IMR-90 (cell line): ENCODE measurements around the gene CANX. TPM values are rescaled to one million over a fixed set of nuclear protein-coding genes. Genes with fewer than 3 reads are reported as not detected.

Experiments used
- ATAC-seq: fragments of 200-7000 bp; cut with Tn5 transposase; 2 replicates; pipeline ENCODE4 v1.9.1; 2020; ENCODE audit warnings: low read depth, mild to moderate bottlenecking, moderate library complexity
- BruUV-seq: library from RNA; stranded (reverse); fragments of 400-500 nt; replicated peaks from 2 replicates; lab custom pipeline; 2021; lab: Mats Ljungman, UMichigan
- CTCF ChIA-PET: fragments of 300-600 bp; formaldehyde crosslinking; extraction: SDS; loops from one replicate; lab custom pipeline; 2021; ENCODE audit warnings: antibody characterized with exemption; lab: Yijun Ruan, JAX
- POLR2A ChIA-PET: fragments of 300-600 bp; sonication (Branson Sonifier 250); formaldehyde crosslinking; loops from one replicate; lab custom pipeline; 2022; ENCODE audit warnings: antibody characterized with exemption; ENCODE audit not compliant: unreplicated experiment; lab: Charles Lee
- DNase-seq: peaks from one replicate; pipeline ENCODE4 v3.0.0; 2013
- H2AFZ ChIP-seq: replicated peaks from 2 replicates; pipeline ENCODE3; 2013; ENCODE audit warnings: low read length, mild to moderate bottlenecking; ENCODE audit not compliant: poor library complexity
- H2AK5ac ChIP-seq: 2 replicates; pipeline ENCODE4 v1.6.1; 2013; ENCODE audit warnings: low read depth, low read length, inconsistent platforms
- H2AK9ac ChIP-seq: replicated peaks from 2 replicates; pipeline ENCODE3; 2013; ENCODE audit warnings: mild to moderate bottlenecking, low read depth, low read length, moderate library complexity; ENCODE audit not compliant: poor library complexity
- H2BK120ac ChIP-seq: 2 replicates; pipeline ENCODE4 v1.6.1; 2013; ENCODE audit warnings: low read depth, low read length, inconsistent platforms
- H2BK15ac ChIP-seq: 3 replicates; pipeline ENCODE4 v1.6.1; 2013; ENCODE audit warnings: low read depth, low read length, inconsistent platforms
- H2BK20ac ChIP-seq: 2 replicates; pipeline ENCODE4 v1.6.1; 2013; ENCODE audit warnings: low read depth, mild to moderate bottlenecking, inconsistent platforms, low read length, moderate library complexity
- H2BK5ac ChIP-seq: 2 replicates; pipeline ENCODE4 v1.6.1; 2013; ENCODE audit warnings: mild to moderate bottlenecking, low read depth, low read length, inconsistent platforms; ENCODE audit not compliant: poor library complexity, severe bottlenecking
- H3K14ac ChIP-seq: replicated peaks from 2 replicates; pipeline ENCODE4 v1.6.1; 2013; ENCODE audit warnings: low read depth, low read length, inconsistent platforms
- H3K18ac ChIP-seq: 2 replicates; pipeline ENCODE4 v1.6.1; 2013; ENCODE audit warnings: low read depth, low read length, control low read depth
- H3K23ac ChIP-seq: 2 replicates; pipeline ENCODE4 v1.6.1; 2013; ENCODE audit warnings: low read depth, low read length, inconsistent platforms
- H3K27ac ChIP-seq: 2 replicates; pipeline ENCODE4 v1.5.1; 2013; ENCODE audit warnings: mild to moderate bottlenecking, control low read depth, low read length; ENCODE audit not compliant: insufficient read depth
- H3K27me3 ChIP-seq: 2 replicates; pipeline ENCODE4 v1.6.1; 2013; ENCODE audit warnings: low read length; ENCODE audit not compliant: control insufficient read depth, insufficient read depth
- H3K36me3 ChIP-seq: 2 replicates; pipeline ENCODE4 v1.6.1; 2013; ENCODE audit warnings: low read length, mixed read lengths; ENCODE audit not compliant: control insufficient read depth, insufficient read depth
- H3K4ac ChIP-seq: 2 replicates; pipeline ENCODE4 v1.6.1; 2013; ENCODE audit warnings: low read depth, low read length, inconsistent platforms
- H3K4me1 ChIP-seq: 2 replicates; pipeline ENCODE4 v1.6.1; 2013; ENCODE audit warnings: low read length, mixed read lengths; ENCODE audit not compliant: control insufficient read depth, insufficient read depth
- H3K4me2 ChIP-seq: 2 replicates; pipeline ENCODE4 v1.6.1; 2013; ENCODE audit warnings: low read depth, mild to moderate bottlenecking, control low read depth, low read length, moderate library complexity
- H3K4me3 ChIP-seq: 2 replicates; pipeline ENCODE4 v1.5.1; 2013; ENCODE audit warnings: low read depth, mild to moderate bottlenecking, control low read depth, low read length, moderate library complexity; ENCODE audit not compliant: insufficient read depth
- H3K56ac ChIP-seq: 2 replicates; pipeline ENCODE4 v1.6.1; 2013; ENCODE audit warnings: low read length, inconsistent platforms; ENCODE audit not compliant: insufficient read depth; ENCODE audit errors: extremely low read depth
- H3K79me1 ChIP-seq, 2 experiments: 2 replicates each; pipeline ENCODE4 v1.6.1; 2013; ENCODE audit warnings: low read length in 2 of 2, inconsistent platforms in 1 of 2, low read depth in 1 of 2
- H3K9ac ChIP-seq: 2 replicates; pipeline ENCODE4 v1.6.1; 2013; ENCODE audit warnings: low read depth, low read length, control low read depth
- H3K9me1 ChIP-seq: 2 replicates; pipeline ENCODE4 v1.6.1; 2013; ENCODE audit warnings: low read length, inconsistent platforms; ENCODE audit not compliant: insufficient read depth
- H3K9me3 ChIP-seq: 2 replicates; pipeline ENCODE4 v1.6.1; 2013; ENCODE audit warnings: low read length; ENCODE audit not compliant: control insufficient read depth, insufficient read depth
- H4K20me1 ChIP-seq: 2 replicates; pipeline ENCODE4 v1.6.1; 2013; ENCODE audit warnings: low read length, inconsistent platforms; ENCODE audit not compliant: insufficient read depth
- H4K5ac ChIP-seq: 2 replicates; pipeline ENCODE4 v1.6.1; 2013; ENCODE audit warnings: mild to moderate bottlenecking, low read depth, low read length, control low read depth
- H4K8ac ChIP-seq, 2 experiments: 2 replicates each; pipeline ENCODE4 v1.6.1; 2013; ENCODE audit warnings: low read depth in 2 of 2, low read length in 2 of 2, control low read depth in 1 of 2, inconsistent platforms in 1 of 2
- H4K91ac ChIP-seq: 2 replicates; pipeline ENCODE4 v1.6.1; 2013; ENCODE audit warnings: low read depth, low read length, inconsistent platforms; ENCODE audit not compliant: insufficient read depth
- BHLHE40 ChIP-seq: fragments of 150-350 bp; IDR thresholded peaks from 2 replicates; pipeline ENCODE4 v1.6.1; 2016; ENCODE audit warnings: mild to moderate bottlenecking, low read depth, low read length
- CEBPB ChIP-seq: IDR thresholded peaks from 2 replicates; pipeline ENCODE4 v1.6.1; 2012; ENCODE audit warnings: low read depth, low read length, improper control_type of control experiment
- CHD1 ChIP-seq: IDR thresholded peaks from 2 replicates; pipeline ENCODE4 v1.6.1; 2012; ENCODE audit warnings: low read depth, low read length, improper control_type of control experiment
- FOS ChIP-seq: fragments of 150-350 bp; IDR thresholded peaks from 2 replicates; pipeline ENCODE4 v1.6.1; 2016; ENCODE audit warnings: low read depth, low read length
- MXI1 ChIP-seq: IDR thresholded peaks from 2 replicates; pipeline ENCODE4 v1.6.1; 2012; ENCODE audit warnings: low read depth, mild to moderate bottlenecking, low read length, moderate library complexity, borderline replicate concordance
- NFE2L2 ChIP-seq: fragments of 150-350 bp; IDR thresholded peaks from 2 replicates; pipeline ENCODE4 v1.6.1; 2016; ENCODE audit warnings: low read depth, mild to moderate bottlenecking, low read length
- RCOR1 ChIP-seq: IDR thresholded peaks from 2 replicates; pipeline ENCODE4 v1.6.1; 2012; ENCODE audit warnings: mild to moderate bottlenecking, low read length, improper control_type of control experiment; ENCODE audit not compliant: insufficient replicate concordance
- WGBS, 2 experiments: methylation state at CpG; one replicate each; pipeline versions ENCODE4 v1.1.5 to v1.1.7; 2013; ENCODE audit warnings: missing lambda C conversion rate in 2 of 2; ENCODE audit not compliant: insufficient read length in 1 of 2; ENCODE audit errors: extremely low coverage in 2 of 2; 5-methylcytosine and 5-hydroxymethylcytosine counted together
- dilution Hi-C: fragments of 300-500 bp; cut with HindIII; formaldehyde crosslinking; loops from one replicate; pipeline ENCODE4 v1.14.3; 2018; ENCODE audit warnings: low sequenced_read_pairs; ENCODE audit not compliant: unreplicated experiment
- in situ Hi-C: fragments of 300-500 bp; cut with MboI; formaldehyde crosslinking; loops from 3 replicates; pipeline ENCODE4 v1.14.3; 2019; ENCODE audit warnings: low sequenced_read_pairs, inconsistent platforms, mixed read lengths
- intact Hi-C: fragments of 100-400 bp; cut with micrococcal nuclease; formaldehyde crosslinking; loops from 2 replicates; pipeline ENCODE4 v1.10.0; 2022
- polyA plus RNA-seq, 3 experiments: library from polyadenylated mRNA; depleted of rRNA; stranded (reverse); fragments of >200 nt; gene quantifications; 2 replicates each; pipeline ENCODE4 v1.2.3, GENCODE V29; 2012; ENCODE audit warnings: low replicate concordance in 1 of 3
- total RNA-seq: library from RNA; depleted of rRNA; stranded (reverse); fragments of >200 nt; gene quantifications from 2 replicates; pipeline ENCODE4 v1.2.3, GENCODE V29; 2012

Gene CANX
- total and polyA plus RNA-seq, 2 of the 4 experiments (the other 2 are of a cell fraction): 216 to 345 TPM

DNA sequence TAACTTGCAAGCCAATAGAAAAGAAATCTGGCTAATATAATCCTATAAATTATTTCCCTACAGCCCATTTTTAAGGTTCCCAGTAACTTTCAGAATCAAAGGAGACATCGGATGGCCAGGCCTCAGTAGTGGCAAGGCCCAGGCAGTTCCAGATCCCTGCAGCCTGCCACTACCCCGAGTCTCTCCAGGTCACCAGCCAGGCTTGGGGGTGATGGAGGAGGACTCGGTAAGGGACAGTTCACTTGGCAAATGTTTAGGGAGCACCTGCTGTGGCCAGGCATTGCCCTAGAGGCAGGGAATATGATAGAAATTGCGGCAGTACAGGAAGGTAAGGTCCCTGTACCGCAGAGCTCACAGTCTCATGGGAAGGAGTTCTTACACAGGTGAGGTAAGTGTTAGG, 79.8 kb downstream of the CANX start:
- ATAC-seq: no peak
- Histone ChIP-seq H3K27me3 (no peaks in the 10 kb centered on the region), H4K8ac (no peak overlapping the region), H4K5ac (no peak overlapping the region), H2BK15ac (no peak overlapping the region), H3K23ac (no peak overlapping the region), H3K36me3 (peaks cover 51% of the 10 kb centered on the region), H3K9ac (no peak overlapping the region), H2BK120ac (no peak overlapping the region), H4K91ac (no peak overlapping the region), H2BK20ac (no peak overlapping the region), H3K9me3 (no peaks in the 10 kb centered on the region), H3K27ac (no peak overlapping the region), H2BK5ac (no peak overlapping the region), H3K4me2 (no peak overlapping the region), H3K4me3 (no peak overlapping the region), H3K9me1 (no peaks in the 10 kb centered on the region), H3K4ac (no peak overlapping the region), H3K14ac (no peak overlapping the region), H2AFZ (no peak overlapping the region), H2AK9ac (no peak overlapping the region), H3K4me1 (no peaks in the 10 kb centered on the region), H2AK5ac (no peak overlapping the region), H3K79me1 (peaks cover 8 to 13% of the 10 kb centered on the region in 2 experiments), H3K56ac (no peak overlapping the region), H4K20me1 (0 out of 2 replicates have a peak, but pooled peaks cover 3% of the 10 kb centered on the region), H3K18ac (no peak overlapping the region)
- POLR2A ChIA-PET: no interaction called here
- CTCF ChIA-PET: no interaction called here
- in situ Hi-C loops: no loop called here
- dilution Hi-C loops: no loop called here
- DNase-seq: no peak
- WGBS, 2 experiments: 93% methylated on average over 3 of the region's 5 CpGs; no CpG with 5 or more reads in 1 of the 2 experiments
- no peak for TF ChIP-seq RCOR1
- no peak for TF ChIP-seq BHLHE40
- TF ChIP-seq CEBPB: no peak
- no peak for TF ChIP-seq NFE2L2
- no peak for TF ChIP-seq MXI1
- TF ChIP-seq CHD1: no peak
- no peak for TF ChIP-seq FOS
- intact Hi-C loops: no loop called here
- no TSS peak for BruUV-seq
